Heart right ventricle (tissue), 16 donors: ENCODE results near the gene SSH3. TPM values are rescaled to one million over a fixed set of nuclear protein-coding genes. Genes with fewer than 3 reads are reported as not detected.

ENCODE experiments used
- ATAC-seq, 8 donors: fragments of 200-7000 bp; cut with Tn5 transposase; one replicate each; pipeline ENCODE4 v1.9.1; 2020; ENCODE audit warnings: mild to moderate bottlenecking in 8 of 8, moderate library complexity in 8 of 8, moderate number of reproducible peaks in 1 of 8
- DNase-seq, 2 donors: peaks; one replicate each; pipeline ENCODE4 v3.0.0-alpha.2; 2020
- H3K27ac ChIP-seq, 10 donors: fragments of 200-600 bp; sonication (generic) in 2 of 10; one replicate each; pipeline versions ENCODE4 v1.5.0 to v1.8.0; 2020 to 2022; ENCODE audit warnings: mild to moderate bottlenecking in 3 of 10
- H3K27me3 ChIP-seq, 7 donors: fragments of 200-600 bp; one replicate each; pipeline ENCODE4 v1.8.0; 2021 to 2022; ENCODE audit warnings: mild to moderate bottlenecking in 2 of 7
- H3K36me3 ChIP-seq, 9 donors: fragments of 200-600 bp; sonication (generic) in 1 of 9; one replicate each; pipeline versions ENCODE4 v1.5.0 to v1.8.0; 2020 to 2022; ENCODE audit warnings: mild to moderate bottlenecking in 2 of 9
- H3K4me1 ChIP-seq, 9 donors: fragments of 200-600 bp; sonication (generic) in 1 of 9; one replicate each; pipeline versions ENCODE4 v1.5.0 to v1.8.0; 2020 to 2022; ENCODE audit warnings: mild to moderate bottlenecking in 4 of 9
- H3K4me3 ChIP-seq, 10 donors: fragments of 200-600 bp; sonication (generic) in 2 of 10; one replicate each; pipeline versions ENCODE4 v1.5.0 to v1.8.0; 2020 to 2022; ENCODE audit warnings: mild to moderate bottlenecking in 7 of 10, moderate library complexity in 2 of 10
- H3K9me3 ChIP-seq, 11 donors: fragments of 200-600 bp in 10 of 11; sonication (generic) in 2 of 11; one replicate each; pipeline versions ENCODE4 v1.5.0 to v1.8.0; 2013 to 2022; ENCODE audit warnings: mild to moderate bottlenecking in 2 of 11, control low read depth in 1 of 11, moderate library complexity in 1 of 11
- CTCF ChIP-seq, 9 donors: fragments of 200-600 bp; sonication (generic) in 2 of 9; IDR thresholded peaks; one replicate each; pipeline versions ENCODE4 v1.5.0 to v1.8.0; 2021 to 2022; ENCODE audit warnings: antibody characterized with exemption in 9 of 9, mild to moderate bottlenecking in 5 of 9, moderate library complexity in 1 of 9
- WGBS, 2 donors: extraction: QIAGEN DNeasy Blood & Tissue Kit; methylation state at CpG; one replicate each; pipeline ENCODE4 v1.1.7; 2013; ENCODE audit warnings: inconsistent platforms in 1 of 2; 5-methylcytosine and 5-hydroxymethylcytosine counted together
- intact Hi-C, 10 donors: fragments of 100-400 bp; cut with DNase I; formaldehyde crosslinking; loops; one replicate each; pipeline versions ENCODE4 v1.11.1 to v1.14.2; 2022
- polyA plus RNA-seq, 2 donors: library from polyadenylated mRNA; stranded (reverse); fragments of 200-250 nt; gene quantifications; one replicate each; pipeline ENCODE4 v1.2.3, GENCODE V29; 2013
- total RNA-seq, 10 donors: library from RNA; stranded (reverse); fragmentation: NEBNext Ultra II Directional in 3 of 10; extraction: Animal tissue kit (Norgen Biotek cat#: 25700) in 3 of 10; gene quantifications; one replicate each; pipeline versions ENCODE4 v1.2.1 to v1.2.4, GENCODE V29; 2021 to 2023
- donor health status: Arrhythmogenic right ventricular cardiomyopathy.
- donor health status: ischemic (EF 13 %, LVEDD 7.1; RV severe dilation, severe dysfunction).
- donor health status: healthy with polysubstance abuse.
- donor health status: DM: no; HTN: yes; CAD: no.
- donor health status: DM: no; HTN: no; CAD: no.
- donor health status: ischemic (EF 25% LVEDD 6.9; RV normal size, moderate dysfunction).
- donor health status: ischemic (EF 25% LVEDD 5.7; RV mildly dilated, moderate dysfunction).
- donor health status: healthy.
- donor health status: DM: yes; HTN: yes; CAD: no.
- donor health status: Ischemic cardiomyopathy.
- donor health status: ischemic (EF 35%, LVEDD 5.7; RV mildly dilated, moderate dysfunction).
- donor health status: nonischemic (EF 11% LVEDD 7.7; RV severe dilation, severe dysfunction).
- donor health status: DM: yes; HTN: yes; CAD: no.
- donor health status: PGD.
- donor health status: ischemic (EF 29% LVEDD 5.4; RV normal size, mild dysfunction).
- donor health status: nonischemic (EF 23%, LVEDD 6.1; RV moderate dilation, normal function).

The SSH3 gene
- total and polyA plus RNA-seq, 12 donors, result 7.8 to 21.2 (median 15.3) TPM

- WGBS, 2 donors, result 92 to 93% methylated on average over 22 of the region's 22 CpGs
- no peaks in the 10 kb centered on the region for H3K27me3 ChIP-seq
- peaks cover 0 to 8% (median 0%) of the 10 kb centered on the region in 11 donors for H3K9me3 ChIP-seq
- no peak for TF ChIP-seq CTCF (IDR thresholded peaks at IDR 0.05)
- H3K4me3 ChIP-seq, result no peak overlapping the region
- peaks cover 10 to 36% (median 29%) of the 10 kb centered on the region in 9 donors for H3K4me1 ChIP-seq
- peaks cover 0 to 65% (median 11%) of the 10 kb centered on the region in 9 donors for H3K36me3 ChIP-seq
- intact Hi-C loops, result loop anchor here in 2 of 10 donors (5.0 kb wide), 1 partner anchor 34 kb away; the partner anchor contains the start of gene GRK2 (in 2 of the 2)
- ATAC-seq (no peak), DNase-seq (no peak)
- no peak overlapping the region for H3K27ac ChIP-seq
Measured at GRCh38 chr11:67300756-67301312, 2.5 kb upstream of the SSH3 start.

GRCh38 chr11:67301313-67301921, 1.9 kb upstream of the SSH3 start:
- intact Hi-C loops, result loop anchor here in 2 of 10 donors (5.0 kb wide), 1 partner anchor 34 kb away; the partner anchor contains the start of gene GRK2 (in 2 of the 2)
- Histone ChIP-seq H3K27me3 (no peaks in the 10 kb centered on the region), H3K27ac (peak overlapping the region in 3 of 10 donors; percentile 66 to 94 (median 88)), H3K9me3 (peaks cover 0 to 2% (median 0%) of the 10 kb centered on the region in 11 donors), H3K4me3 (peak overlapping the region in 2 of 10 donors; percentile 96 to 97), H3K36me3 (peaks cover 0 to 59% (median 11%) of the 10 kb centered on the region in 9 donors), H3K4me1 (peaks cover 10 to 36% (median 29%) of the 10 kb centered on the region in 9 donors)
- WGBS, 2 donors, result 94 to 95% methylated on average over 28 of the region's 28 CpGs
- no peak for ATAC-seq
- TF ChIP-seq CTCF (IDR thresholded peaks at IDR 0.05), result no peak
- DNase-seq, result no peak

- no peaks in the 10 kb centered on the region for H3K9me3 ChIP-seq
- intact Hi-C loops, result loop anchor here in 2 of 10 donors (5.0 kb wide), 1 partner anchor 35 kb away; the partner anchor contains the start of gene GRK2 (in 2 of the 2)
- peak; percentile 58 to 62 for DNase-seq
Measured at GRCh38 chr11:67301951-67302516, 1.3 kb upstream of the SSH3 start.

More at GRCh38 chr11:67301951-67302516, 1.3 kb upstream of the SSH3 start:
- Histone ChIP-seq H3K4me3 (peak overlapping the region in 8 of 10 donors; percentile 82 to 97 (median 92)), H3K27ac (peak overlapping the region; percentile 29 to 94 (median 83)), H3K4me1 (peaks cover 10 to 36% (median 29%) of the 10 kb centered on the region in 9 donors), H3K36me3 (peaks cover 0 to 57% (median 11%) of the 10 kb centered on the region in 9 donors), H3K27me3 (no peaks in the 10 kb centered on the region)
- peak; percentile 46 to 79 (median 66) for ATAC-seq
- no peak for TF ChIP-seq CTCF (IDR thresholded peaks at IDR 0.05)
- WGBS, 2 donors, result 50 to 67% methylated on average over 15 of the region's 15 CpGs
